SU-DHL-6 (cell line): ENCODE results near the gene ZNF595.
"Not testable (repeated sequence)": the region's sequence is repeated elsewhere in the genome, so short reads cannot be mapped to it uniquely, and the experiment has no call there.

Source experiments
- H2AFZ ChIP-seq: fragments of 200-600 bp; sonication (generic); 2 replicates; pipeline ENCODE4 v1.6.1; 2014; ENCODE audit warnings: low read depth, mild to moderate bottlenecking, moderate library complexity, mixed read lengths, antibody characterized with exemption, low read length; ENCODE audit not compliant: severe bottlenecking
- H3F3A ChIP-seq: fragments of 200-600 bp; shearing (Covaris generic); 2 replicates; pipeline ENCODE4 v1.6.0; 2016; ENCODE audit warnings: antibody characterized with exemption, mild to moderate bottlenecking; ENCODE audit not compliant: insufficient read depth
- H3K27ac ChIP-seq: fragments of 200-600 bp; sonication (generic); 2 replicates; pipeline ENCODE4 v1.5.1; 2016; ENCODE audit warnings: low read depth, mild to moderate bottlenecking, low read length, moderate library complexity, mixed read lengths
- H3K27me3 ChIP-seq: fragments of 200-600 bp; sonication (generic), shearing (Covaris generic); 2 replicates; pipeline ENCODE4 v1.6.0; 2014; ENCODE audit warnings: mild to moderate bottlenecking, low read length
- H3K36me3 ChIP-seq: fragments of 200-600 bp; sonication (generic); 2 replicates; pipeline ENCODE4 v1.6.1; 2014; ENCODE audit warnings: mild to moderate bottlenecking, low read length, mixed read lengths
- H3K4me2 ChIP-seq: fragments of 300-600, 200-600 bp; shearing (Covaris generic), sonication (generic); 2 replicates; pipeline ENCODE4 v1.6.0; 2014; ENCODE audit warnings: low read length, low read depth, mild to moderate bottlenecking; ENCODE audit not compliant: poor library complexity, severe bottlenecking
- H3K4me3 ChIP-seq: fragments of 200-600 bp; sonication (generic); 2 replicates; pipeline ENCODE4 v1.5.1; 2014; ENCODE audit warnings: antibody characterized with exemption, low read length, mild to moderate bottlenecking, mixed read lengths; ENCODE audit not compliant: insufficient read depth, poor library complexity, severe bottlenecking
- H3K79me2 ChIP-seq: fragments of 200-600 bp; sonication (generic); 2 replicates; pipeline ENCODE4 v1.6.1; 2014; ENCODE audit warnings: mild to moderate bottlenecking, low read length, moderate library complexity; ENCODE audit not compliant: insufficient read depth
- H3K9ac ChIP-seq: fragments of 200-600 bp; sonication (generic); 2 replicates; pipeline ENCODE4 v1.7.0; 2014; ENCODE audit warnings: mild to moderate bottlenecking, low read length
- H3K9me2 ChIP-seq: fragments of 200-600 bp; sonication (generic); replicated peaks from 2 replicates; pipeline ENCODE4 v1.6.1; 2014; ENCODE audit warnings: low read length; ENCODE audit not compliant: insufficient read depth
- H3K9me3 ChIP-seq: fragments of 200-600 bp; sonication (generic); 2 replicates; pipeline ENCODE4 v1.6.1; 2014; ENCODE audit warnings: low read length, mixed read lengths; ENCODE audit not compliant: insufficient read depth
- H4K20me1 ChIP-seq: fragments of 200-600 bp; sonication (generic); 2 replicates; pipeline ENCODE4 v1.6.1; 2014; ENCODE audit warnings: low read depth, mild to moderate bottlenecking, antibody characterized with exemption, low read length, moderate library complexity, mixed read lengths

The ZNF595 gene

GRCh38 chr4:24359-24758, 28.8 kb upstream of the ZNF595 start:
- H3K9me3 ChIP-seq, H3K9ac ChIP-seq, H3K79me2 ChIP-seq, H3K4me2 ChIP-seq, H3K27ac ChIP-seq, H3F3A ChIP-seq, H3K36me3 ChIP-seq, H4K20me1 ChIP-seq, H3K4me3 ChIP-seq, H3K9me2 ChIP-seq, H2AFZ ChIP-seq, H3K27me3 ChIP-seq: not testable (repeated sequence)

- not testable (repeated sequence) for H3K9ac ChIP-seq, H3K79me2 ChIP-seq, H3K4me2 ChIP-seq, H3K9me3 ChIP-seq, H3K27me3 ChIP-seq, H2AFZ ChIP-seq, H3K9me2 ChIP-seq, H3K4me3 ChIP-seq, H3K36me3 ChIP-seq, H4K20me1 ChIP-seq, H3F3A ChIP-seq, H3K27ac ChIP-seq
Measured at GRCh38 chr4:27501-27900, 25.6 kb upstream of the ZNF595 start.

- Histone ChIP-seq H3K27ac (peak overlapping the region; percentile 73), H3K4me2 (peak overlapping the region; percentile 29)
- H3K36me3 ChIP-seq, H3F3A ChIP-seq, H3K79me2 ChIP-seq, H2AFZ ChIP-seq, H4K20me1 ChIP-seq, H3K27me3 ChIP-seq, H3K9me3 ChIP-seq, H3K9ac ChIP-seq, H3K9me2 ChIP-seq, H3K4me3 ChIP-seq: not testable (repeated sequence)
Measured at GRCh38 chr4:28767-29542, 24.2 kb upstream of the ZNF595 start.

GRCh38 chr4:33314-33713, 19.8 kb upstream of the ZNF595 start:
- not testable (repeated sequence) for H3K27ac ChIP-seq, H3K4me3 ChIP-seq, H3K9ac ChIP-seq, H3K9me2 ChIP-seq, H4K20me1 ChIP-seq, H3K27me3 ChIP-seq, H3K9me3 ChIP-seq, H3K79me2 ChIP-seq, H3K36me3 ChIP-seq, H3K4me2 ChIP-seq, H3F3A ChIP-seq, H2AFZ ChIP-seq

GRCh38 chr4:36559-37415, 16.3 kb upstream of the ZNF595 start:
- not testable (repeated sequence) for H3F3A ChIP-seq, H3K4me3 ChIP-seq, H3K4me2 ChIP-seq, H3K36me3 ChIP-seq, H3K9me3 ChIP-seq, H4K20me1 ChIP-seq, H3K9me2 ChIP-seq, H3K9ac ChIP-seq, H2AFZ ChIP-seq, H3K27me3 ChIP-seq, H3K79me2 ChIP-seq
- H3K27ac ChIP-seq, result peak overlapping the region; percentile 36

GRCh38 chr4:38202-38601, 14.9 kb upstream of the ZNF595 start:
- H3K36me3 ChIP-seq, H3K27me3 ChIP-seq, H3K9me2 ChIP-seq, H3F3A ChIP-seq, H3K79me2 ChIP-seq, H3K27ac ChIP-seq, H3K4me2 ChIP-seq, H2AFZ ChIP-seq, H3K9ac ChIP-seq, H3K9me3 ChIP-seq, H4K20me1 ChIP-seq, H3K4me3 ChIP-seq: not testable (repeated sequence)

- H3K9me3 ChIP-seq, result not testable (repeated sequence)
Measured at GRCh38 chr4:43375-43774, 9.7 kb upstream of the ZNF595 start.

GRCh38 chr4:51253-51652, 1.9 kb upstream of the ZNF595 start:
- Histone ChIP-seq H3K4me2 (peak overlapping the region; percentile 58), H3K4me3 (peak overlapping the region; percentile 51), H3K27ac (peak overlapping the region; percentile 87), H3K9ac (peak overlapping the region; percentile 69)
- not testable (repeated sequence) for H3F3A ChIP-seq, H2AFZ ChIP-seq, H4K20me1 ChIP-seq, H3K9me2 ChIP-seq, H3K79me2 ChIP-seq, H3K27me3 ChIP-seq, H3K9me3 ChIP-seq, H3K36me3 ChIP-seq

More at GRCh38 chr4:43375-43774, 9.7 kb upstream of the ZNF595 start:
- not testable (repeated sequence) for H3K9me2 ChIP-seq, H3F3A ChIP-seq, H3K27me3 ChIP-seq, H3K27ac ChIP-seq, H3K79me2 ChIP-seq, H3K4me3 ChIP-seq, H4K20me1 ChIP-seq, H3K9ac ChIP-seq, H3K4me2 ChIP-seq, H3K36me3 ChIP-seq, H2AFZ ChIP-seq
